GM18951 (cell line): ENCODE results near the gene MYBPH.

Source experiments
- POLR2A ChIP-seq: IDR thresholded peaks from 4 replicates; pipeline ENCODE4 v1.6.1; 2011; ENCODE audit warnings: mild to moderate bottlenecking; ENCODE audit not compliant: insufficient read length, insufficient read depth; ENCODE audit errors: extremely low read depth
- in situ Hi-C: fragments of 300-500 bp; cut with MboI; formaldehyde crosslinking; loops from one replicate; pipeline ENCODE4 v1.12.0; 2022; ENCODE audit warnings: low sequenced_read_pairs, mixed read lengths, inconsistent platforms; ENCODE audit not compliant: unreplicated experiment

The MYBPH gene

DNA sequence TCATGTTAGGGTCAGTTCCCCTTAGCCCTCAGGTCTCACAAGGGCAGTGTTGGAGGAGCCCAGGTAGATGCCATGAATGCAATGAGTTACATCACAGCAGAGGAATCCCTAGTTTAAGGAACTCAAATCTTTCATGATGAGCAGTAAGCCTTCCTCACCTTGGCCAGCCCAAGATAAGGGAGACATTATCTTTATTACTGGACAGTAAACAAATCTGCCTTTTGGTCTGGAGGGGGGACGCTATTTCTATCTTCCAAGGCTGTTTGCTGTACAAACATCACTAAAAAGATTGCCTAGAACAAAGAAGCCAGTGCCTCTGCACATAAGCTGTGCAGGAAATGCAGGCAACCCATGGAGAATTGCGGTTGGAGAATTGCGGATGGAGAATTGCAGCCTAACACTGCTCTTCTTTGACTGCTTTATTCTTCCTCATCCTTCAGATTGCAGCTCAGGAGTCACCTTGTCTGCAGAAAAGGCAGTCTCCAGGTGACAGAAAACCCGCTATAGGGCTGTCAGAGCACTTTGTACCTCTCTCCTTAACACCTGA is 13.1 kb upstream of the MYBPH start:
- in situ Hi-C loops: no loop called here
- TF ChIP-seq POLR2A: no peak

DNA sequence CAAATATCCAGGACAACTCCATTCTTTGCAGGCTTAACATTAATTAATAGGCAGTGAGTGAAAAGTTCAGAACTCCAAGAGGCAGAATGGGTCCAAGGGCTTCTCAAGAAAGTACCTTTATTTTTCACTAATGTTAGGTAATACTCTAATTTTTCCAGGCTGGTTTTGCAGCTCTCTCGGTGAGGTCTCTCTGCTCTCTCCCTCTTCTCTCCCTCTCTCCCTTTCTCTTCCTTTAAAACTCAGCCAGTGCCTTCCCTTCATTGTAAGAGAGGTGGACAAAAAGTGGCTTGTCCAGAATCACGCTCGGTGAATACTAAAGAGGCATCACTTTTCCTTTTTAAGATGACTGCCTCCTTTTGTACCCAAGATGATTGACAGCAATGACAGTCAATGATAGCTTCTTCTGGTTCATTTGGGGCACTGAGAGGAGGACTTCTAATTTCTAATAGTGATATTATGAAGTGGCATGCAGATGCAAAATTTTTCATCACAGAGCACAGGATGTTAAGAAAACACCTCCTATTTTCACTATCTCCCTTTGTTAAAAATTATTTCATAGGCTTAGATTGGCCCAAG is 12.2 kb upstream of the MYBPH start:
- in situ Hi-C loops: no loop called here
- TF ChIP-seq POLR2A: no peak

DNA sequence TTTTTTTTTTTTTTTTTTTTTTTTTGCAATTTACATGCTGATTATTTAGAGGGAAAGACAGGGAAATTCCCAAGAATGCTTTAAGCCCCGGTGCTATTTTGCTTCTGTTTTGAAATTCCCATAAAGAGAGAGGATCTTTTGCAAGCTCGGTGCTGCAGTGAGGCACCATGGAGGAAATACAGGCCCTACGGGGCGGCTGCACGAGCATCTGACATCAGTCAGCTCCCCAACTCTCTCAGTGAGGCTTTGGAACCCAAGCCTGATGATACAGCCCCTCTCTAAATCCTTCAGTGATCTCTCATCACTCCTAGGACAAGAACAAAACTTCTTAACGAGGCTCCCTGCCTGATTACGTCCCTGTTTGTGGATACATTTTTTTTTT is 11.7 kb upstream of the MYBPH start:
- in situ Hi-C loops: no loop called here
- no peak for TF ChIP-seq POLR2A

DNA sequence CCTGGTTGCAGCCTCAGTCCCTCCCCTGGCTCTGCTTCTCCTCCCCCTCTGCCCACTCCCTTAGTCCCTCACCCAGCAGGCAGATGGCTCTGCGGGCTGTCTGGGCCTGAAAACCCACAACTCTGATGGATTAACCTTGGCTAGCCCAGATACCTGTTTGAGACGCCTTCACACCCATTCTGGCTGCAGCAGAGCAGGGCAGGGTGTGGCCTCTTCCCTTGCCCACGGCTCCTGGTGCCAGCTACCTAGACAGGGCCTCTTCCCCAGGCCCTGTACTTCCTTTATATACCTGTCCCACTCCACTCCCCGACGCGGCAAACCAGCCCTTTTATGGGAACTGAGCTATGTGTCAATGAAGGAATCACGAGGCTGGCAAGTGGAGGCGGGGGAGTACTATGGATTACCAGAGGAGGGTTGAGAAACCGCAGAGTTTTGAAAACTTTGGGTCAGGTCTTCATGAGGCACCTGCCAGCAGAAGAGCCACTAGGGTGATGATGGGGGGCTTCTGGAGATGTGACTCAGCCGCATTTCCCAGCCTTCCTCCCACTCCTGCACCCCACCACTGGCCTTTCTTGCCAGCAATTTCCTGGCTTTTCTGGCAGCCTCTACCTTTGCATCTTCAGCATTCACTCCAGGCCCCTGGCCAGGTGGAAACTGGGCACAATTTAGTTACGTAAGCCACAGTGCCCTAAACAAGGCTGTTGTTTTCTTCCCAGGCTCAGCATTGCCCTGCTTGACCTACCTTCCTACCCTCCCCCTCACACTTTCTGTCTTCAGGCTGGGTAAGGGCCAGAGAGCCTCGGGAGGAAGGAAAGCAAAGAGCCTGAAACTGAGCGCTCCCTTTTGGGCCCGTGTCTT is 11.0 kb upstream of the MYBPH start, which contains the start of gene CHI3L1:
Gene CHI3L1 (minus strand): TSS at position 259 of the 858 bp plus-strand sequence. CDS start 81 bp downstream, at position 178.
- in situ Hi-C loops: no loop called here
- TF ChIP-seq POLR2A: no peak

DNA sequence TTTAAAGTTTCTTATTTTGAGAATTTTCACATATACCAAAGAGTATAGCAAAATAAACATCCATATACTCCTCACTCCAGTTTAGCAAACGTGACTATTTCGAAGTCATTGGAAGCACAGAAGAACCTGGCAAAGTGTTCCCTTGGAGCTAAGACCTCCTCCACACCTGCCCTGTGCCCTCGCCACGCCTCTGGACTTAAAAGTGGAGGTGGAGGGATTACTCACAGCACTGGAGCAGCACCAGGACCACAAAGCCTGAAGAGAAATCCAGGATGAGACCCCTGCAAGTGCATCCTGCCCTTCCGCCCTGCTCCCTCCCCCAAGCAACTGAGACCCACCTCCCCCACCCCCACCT is 10.4 kb upstream of the MYBPH start:
- no peak for TF ChIP-seq POLR2A
- in situ Hi-C loops: no loop called here

DNA sequence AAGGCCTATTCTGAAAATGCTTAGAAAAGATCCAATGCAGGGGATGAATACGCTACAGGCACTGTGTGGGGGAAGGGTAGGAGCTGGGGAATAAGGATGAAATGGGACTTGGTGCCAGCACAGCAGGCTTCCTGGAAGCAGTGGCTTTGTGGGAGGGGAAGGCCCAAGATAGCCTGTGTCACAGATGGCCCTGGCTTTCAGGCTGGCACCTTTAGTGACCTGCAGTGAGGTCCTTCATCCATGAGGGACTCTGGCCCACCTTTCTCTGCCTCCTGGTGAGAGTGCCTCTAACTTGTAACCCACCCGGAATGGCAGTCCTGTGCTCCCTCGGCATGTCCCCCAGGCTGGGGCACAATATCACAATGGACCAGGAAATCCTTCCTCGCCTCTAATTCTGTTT is 10.0 kb upstream of the MYBPH start:
- no peak for TF ChIP-seq POLR2A
- in situ Hi-C loops: no loop called here

DNA sequence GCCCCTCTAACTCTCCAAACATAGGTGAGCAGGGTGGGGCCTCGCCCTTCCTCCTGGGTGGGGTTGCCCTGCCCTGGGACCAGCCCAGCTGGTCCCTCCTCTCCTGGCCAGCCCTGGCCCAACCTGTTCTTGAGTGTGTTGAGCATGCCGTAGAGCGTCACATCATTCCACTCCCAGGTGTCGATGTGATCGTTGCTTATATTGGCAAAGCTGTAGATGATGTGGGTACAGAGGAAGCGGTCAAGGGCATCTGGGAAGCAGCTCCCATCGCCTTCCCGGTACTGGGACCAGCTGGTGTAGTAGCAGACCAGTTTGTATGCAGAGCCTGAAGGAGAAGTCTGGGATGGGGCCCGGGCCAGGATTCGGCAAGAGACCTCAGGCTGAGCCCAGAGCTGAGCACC is 9.4 kb upstream of the MYBPH start:
- in situ Hi-C loops: no loop called here
- no peak for TF ChIP-seq POLR2A

DNA sequence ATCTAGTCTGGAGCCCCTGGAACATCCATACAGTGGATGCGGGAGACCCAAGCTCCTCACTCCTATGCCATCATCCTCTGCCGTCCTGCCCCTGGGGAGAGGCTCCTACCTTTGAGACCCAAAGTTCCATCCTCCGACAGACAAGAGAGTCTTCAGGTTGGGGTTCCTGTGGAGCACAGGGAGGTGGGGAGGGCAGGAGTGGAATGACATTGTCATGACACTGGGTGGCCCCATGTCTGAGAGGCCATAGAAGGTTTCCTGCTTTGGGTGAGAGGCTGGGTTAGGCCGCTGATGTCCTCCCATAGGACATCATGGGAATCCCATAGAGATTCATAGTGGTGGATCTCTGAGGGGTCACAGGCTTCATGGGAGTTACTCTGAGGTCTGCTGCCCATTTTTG is 8.8 kb upstream of the MYBPH start:
- in situ Hi-C loops: no loop called here
- no peak for TF ChIP-seq POLR2A

DNA sequence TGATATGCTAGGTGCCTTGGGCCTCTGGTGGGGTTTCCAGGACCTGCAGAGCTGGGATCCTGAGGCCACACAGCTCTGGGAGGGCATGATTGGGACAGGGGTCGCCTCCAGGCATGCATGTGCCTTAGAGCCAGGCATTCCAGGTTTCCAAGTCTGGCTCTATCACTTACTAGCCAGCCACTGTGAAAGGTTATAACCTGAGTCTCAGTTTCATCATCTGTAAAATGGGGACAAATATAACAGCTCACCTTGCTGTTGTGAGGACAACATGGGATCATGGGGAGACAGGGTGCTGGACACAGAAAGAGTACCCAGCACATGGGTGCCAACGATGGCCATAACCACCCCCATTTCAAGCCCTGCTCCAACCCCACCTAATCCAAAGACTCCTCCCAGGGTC is 8.2 kb upstream of the MYBPH start:
- TF ChIP-seq POLR2A: no peak
- in situ Hi-C loops: no loop called here

DNA sequence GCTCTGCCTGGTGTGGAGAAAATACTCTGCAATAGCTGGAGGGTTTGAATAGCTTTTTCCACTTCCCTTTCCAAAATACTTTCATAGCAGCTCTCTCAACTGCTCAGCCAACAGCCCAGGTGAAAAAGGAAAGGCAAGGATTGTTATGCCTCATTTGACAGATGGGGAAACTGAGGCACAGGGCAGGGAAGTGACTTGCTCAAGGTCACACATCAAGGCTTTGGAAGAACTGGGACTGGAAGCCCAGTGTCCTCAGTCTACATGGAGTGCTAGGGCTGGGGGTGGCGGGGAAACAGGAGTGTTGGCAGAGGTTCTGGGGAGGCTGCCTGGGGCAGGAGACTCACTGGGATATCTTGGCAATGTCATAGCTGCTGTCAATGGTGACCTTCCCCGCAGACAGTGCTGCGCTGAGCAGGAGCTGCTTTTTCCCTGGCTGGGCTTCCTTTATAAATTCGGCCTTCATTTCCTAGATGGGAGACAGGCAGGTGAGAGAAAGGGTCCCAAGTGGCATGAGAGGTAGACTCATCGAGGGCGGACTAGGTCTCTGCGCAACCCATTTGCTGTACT is 6.8 kb upstream of the MYBPH start:
- in situ Hi-C loops: no loop called here
- no peak for TF ChIP-seq POLR2A

DNA sequence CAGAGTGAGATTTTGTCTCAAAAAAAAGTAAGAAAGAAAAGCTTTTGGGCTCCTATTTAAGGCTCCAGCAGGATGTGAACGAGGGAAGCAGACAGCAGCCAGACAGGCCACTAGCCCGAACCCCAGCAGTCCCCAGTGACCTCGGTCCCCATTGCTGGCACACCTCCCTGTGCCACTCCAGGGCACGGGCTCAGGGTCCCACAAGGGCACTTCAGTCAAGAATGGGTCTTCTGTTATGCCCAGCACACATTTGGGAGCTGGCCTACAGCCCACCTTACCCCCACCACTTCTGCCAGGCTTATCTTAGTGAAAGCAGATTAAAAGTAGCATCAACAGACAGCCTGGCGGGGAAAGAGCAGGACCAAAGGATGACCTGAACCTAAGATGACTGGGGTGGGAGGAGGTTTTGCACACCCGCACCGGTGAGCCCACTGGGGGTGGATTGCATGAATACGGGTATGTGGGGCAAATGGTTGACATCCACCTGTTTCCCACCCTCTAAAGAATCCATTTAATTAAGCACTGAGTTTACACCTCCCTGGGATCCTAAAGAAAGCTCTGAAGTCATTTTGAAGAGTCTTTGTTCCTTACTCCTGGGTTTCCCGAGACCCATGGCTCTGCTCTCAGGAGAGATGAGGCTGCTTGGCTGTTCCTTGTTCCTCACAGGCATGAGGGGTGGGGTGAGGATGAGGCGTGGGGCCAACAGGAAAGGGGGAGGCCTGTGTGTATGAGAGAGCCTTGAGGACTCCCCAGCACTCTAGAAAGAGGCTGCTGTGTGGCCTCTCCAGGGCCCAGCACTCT is 6.2 kb upstream of the MYBPH start:
- in situ Hi-C loops: no loop called here
- no peak for TF ChIP-seq POLR2A

DNA sequence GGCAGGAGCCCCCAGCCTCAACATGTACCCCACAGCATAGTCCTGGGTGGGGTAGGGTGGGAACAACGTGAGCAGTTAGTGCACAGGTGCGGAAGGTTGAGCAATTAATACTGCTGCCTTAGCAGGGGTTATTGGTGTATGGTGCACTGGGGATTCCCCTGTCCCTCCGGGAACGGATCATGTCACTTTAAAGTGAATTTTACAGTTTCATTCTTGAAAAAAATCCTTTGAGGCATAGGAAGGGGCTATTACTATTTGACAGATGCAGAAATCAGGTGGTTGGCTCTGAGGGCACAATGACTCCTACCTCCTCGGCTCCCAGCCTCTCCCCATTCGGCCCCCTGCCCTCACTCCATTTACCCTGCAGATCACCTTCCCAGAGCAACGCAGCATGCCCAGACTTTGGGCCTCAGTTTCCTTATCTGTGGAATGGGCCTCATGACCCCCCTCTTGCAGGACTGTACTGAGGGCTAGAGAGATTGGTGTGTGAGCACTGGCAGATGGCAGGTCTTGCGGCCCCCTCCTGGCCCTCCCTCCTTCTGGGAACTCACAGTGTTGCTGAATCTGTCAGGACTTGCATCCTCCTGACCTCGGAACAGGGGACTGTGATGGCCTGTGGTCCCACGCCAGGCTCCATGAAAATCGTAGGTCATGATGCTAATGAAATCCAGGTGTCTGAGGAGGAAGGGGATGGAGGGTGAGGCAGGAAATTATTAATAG is 5.1 kb upstream of the MYBPH start:
- no peak for TF ChIP-seq POLR2A
- in situ Hi-C loops: no loop called here
